Purkinje cell (primary cell): ENCODE data around the gene MYCN. TPM values are rescaled to one million over a fixed set of nuclear protein-coding genes. Genes with fewer than 3 reads are reported as not detected.

Experiments
- polyA plus RNA-seq: library from polyadenylated mRNA; unstranded; fragments of >200 nt; fragmentation: Nextera tagmentation; gene quantifications from 2 replicates; pipeline ENCODE4 v1.2.1, GENCODE V29; 2014

Gene MYCN
- 14.4 and 28.8 TPM in 2 replicates for polyA plus RNA-seq

DNA sequence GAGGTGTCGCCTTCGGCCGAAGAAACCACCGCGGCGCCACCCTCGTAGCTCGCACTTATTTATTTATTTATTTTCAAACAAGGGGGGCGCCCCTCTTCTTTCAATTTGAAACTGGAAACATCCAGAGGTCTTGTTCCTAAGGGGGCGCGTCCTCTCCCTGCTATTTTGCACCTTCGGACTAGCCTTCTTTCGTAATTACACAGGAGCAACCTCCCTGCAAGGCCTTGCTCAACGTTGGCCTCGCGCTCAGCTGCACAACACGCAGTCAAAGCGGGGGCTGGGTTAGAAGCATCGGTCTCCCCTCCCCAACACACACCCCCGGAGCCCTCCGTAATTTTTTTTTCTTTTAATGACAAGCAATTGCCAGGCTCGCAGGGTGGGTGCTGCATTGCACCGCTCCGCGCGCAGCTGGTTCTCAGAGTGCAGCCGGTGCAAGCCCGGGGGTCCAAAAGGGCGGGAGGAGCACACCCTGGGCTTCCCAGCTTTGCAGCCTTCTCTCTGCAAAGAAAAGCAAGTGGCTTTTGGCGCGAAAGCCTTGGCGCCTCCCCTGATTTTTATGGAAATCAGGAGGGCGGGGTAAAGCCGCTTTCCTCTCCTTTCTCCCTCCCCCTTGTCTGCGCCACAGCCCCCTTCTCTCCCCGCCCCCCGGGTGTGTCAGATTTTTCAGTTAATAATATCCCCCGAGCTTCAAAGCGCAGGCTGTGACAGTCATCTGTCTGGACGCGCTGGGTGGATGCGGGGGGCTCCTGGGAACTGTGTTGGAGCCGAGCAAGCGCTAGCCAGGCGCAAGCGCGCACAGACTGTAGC, at the start of gene MYCN:
TSS of gene MYCN (plus strand) at position 697 of the 807 bp plus-strand sequence. CDS start 1,515 bp downstream, outside the sequence.

